KMS-11 (cell line): ENCODE measurements around the gene CEP131.

Experiments
- H2AFZ ChIP-seq: fragments of 200-600 bp; sonication (generic); 2 replicates; pipeline ENCODE4 v1.6.1; 2016; ENCODE audit warnings: antibody characterized with exemption, mixed run types, low read depth
- H3K27ac ChIP-seq: fragments of 200-600 bp; sonication (generic); 2 replicates; pipeline ENCODE4 v1.6.1; 2016; ENCODE audit warnings: mild to moderate bottlenecking, mixed run types
- H3K27me3 ChIP-seq: fragments of 200-600 bp; sonication (generic); 2 replicates; pipeline ENCODE4 v1.6.1; 2017; ENCODE audit warnings: mild to moderate bottlenecking, low read depth, mixed run types, moderate library complexity; ENCODE audit not compliant: insufficient read depth
- H3K36me3 ChIP-seq: fragments of 200-600 bp; sonication (generic); 2 replicates; pipeline ENCODE4 v1.6.1; 2017; ENCODE audit warnings: mild to moderate bottlenecking, mixed run types; ENCODE audit not compliant: insufficient read depth
- H3K4me1 ChIP-seq: fragments of 200-600 bp; sonication (generic); 2 replicates; pipeline ENCODE4 v1.6.1; 2016; ENCODE audit warnings: mild to moderate bottlenecking, low read depth, mixed run types; ENCODE audit not compliant: poor library complexity, severe bottlenecking
- H3K4me2 ChIP-seq: fragments of 200-600 bp; sonication (generic); 2 replicates; pipeline ENCODE4 v1.7.0; 2016; ENCODE audit warnings: mild to moderate bottlenecking, mixed run types
- H3K4me3 ChIP-seq: fragments of 200-600 bp; sonication (generic); IDR thresholded peaks from 2 replicates; pipeline ENCODE4 v1.6.1; 2017; ENCODE audit warnings: low read depth, low read length, mixed read lengths; ENCODE audit not compliant: insufficient read depth
- H3K79me2 ChIP-seq: fragments of 200-600 bp; sonication (generic); 2 replicates; pipeline ENCODE4 v1.6.1; 2016; ENCODE audit warnings: low read depth, mixed run types; ENCODE audit not compliant: insufficient read depth
- H3K9ac ChIP-seq: fragments of 200-600 bp; sonication (generic); 2 replicates; pipeline ENCODE4 v1.6.1; 2016; ENCODE audit warnings: mild to moderate bottlenecking, mixed run types
- H4K20me1 ChIP-seq: fragments of 200-600 bp; sonication (generic); 2 replicates; pipeline ENCODE4 v1.6.1; 2016; ENCODE audit warnings: mild to moderate bottlenecking, mixed run types; ENCODE audit not compliant: insufficient read depth
- CTCF ChIP-seq: fragments of 200-600 bp; sonication (generic); conservative IDR thresholded peaks from 2 replicates; pipeline ENCODE4 v1.6.1; 2017; ENCODE audit warnings: low read depth, mild to moderate bottlenecking, antibody characterized with exemption, low read length, moderate library complexity, mixed read lengths

CEP131 gene

GRCh38 chr17:81247339-81247990 is 24.7 kb upstream of the CEP131 start:
- Histone ChIP-seq H3K4me2 (no peak overlapping the region), H3K27ac (no peak overlapping the region), H2AFZ (no peak overlapping the region), H3K4me1 (no peaks in the 10 kb centered on the region), H3K79me2 (no peaks in the 10 kb centered on the region), H3K27me3 (no peaks in the 10 kb centered on the region), H3K4me3 (no peak overlapping the region), H3K36me3 (no peaks in the 10 kb centered on the region), H4K20me1 (no peaks in the 10 kb centered on the region), H3K9ac (no peak overlapping the region)
- TF ChIP-seq CTCF, result no peak

- Histone ChIP-seq H3K27me3 (no peaks in the 10 kb centered on the region), H3K9ac (no peak overlapping the region), H2AFZ (no peak overlapping the region), H4K20me1 (no peaks in the 10 kb centered on the region), H3K27ac (no peak overlapping the region), H3K36me3 (no peaks in the 10 kb centered on the region), H3K4me2 (no peak overlapping the region), H3K4me1 (no peaks in the 10 kb centered on the region), H3K79me2 (no peaks in the 10 kb centered on the region; the same call in 1 of the 2 replicates), H3K4me3 (no peak overlapping the region)
- TF ChIP-seq CTCF, result no peak
Observed at GRCh38 chr17:81246679-81247338, 24.0 kb upstream of the CEP131 start.

GRCh38 chr17:81246343-81246670 is 23.5 kb upstream of the CEP131 start:
- peaks cover 2% of the 10 kb centered on the region; the same call in 1 of the 2 replicates for H3K79me2 ChIP-seq
- H3K36me3 ChIP-seq, result no peaks in the 10 kb centered on the region
- H3K4me1 ChIP-seq, result peaks cover 2% of the 10 kb centered on the region
- H2AFZ ChIP-seq, result no peak overlapping the region
- H3K4me3 ChIP-seq, result no peak overlapping the region
- no peak overlapping the region for H3K27ac ChIP-seq
- no peak for TF ChIP-seq CTCF
- H3K4me2 ChIP-seq, result no peak overlapping the region
- H3K9ac ChIP-seq, result no peak overlapping the region
- no peaks in the 10 kb centered on the region for H3K27me3 ChIP-seq
- no peaks in the 10 kb centered on the region for H4K20me1 ChIP-seq

GRCh38 chr17:81245665-81246342 is 23.0 kb upstream of the CEP131 start:
- Histone ChIP-seq H3K27me3 (no peaks in the 10 kb centered on the region), H3K9ac (no peak overlapping the region), H4K20me1 (no peaks in the 10 kb centered on the region), H3K4me3 (no peak overlapping the region), H3K4me1 (peaks cover 7% of the 10 kb centered on the region), H3K79me2 (peaks cover 7% of the 10 kb centered on the region), H3K4me2 (no peak overlapping the region), H3K27ac (no peak overlapping the region), H3K36me3 (no peaks in the 10 kb centered on the region), H2AFZ (no peak overlapping the region)
- TF ChIP-seq CTCF, result no peak
